ENCODE measurements around the gene GUCY2D.

The GUCY2D gene

GRCh38 chr17:7992924-7993323 lies 9.5 kb upstream of the GUCY2D start:
- DNase-seq: no peak

GRCh38 chr17:7993972-7994589 lies 8.3 kb upstream of the GUCY2D start:
- DNase-seq: no peak

- no peak for DNase-seq
These were observed 6.7 kb upstream of the GUCY2D start for GRCh38 chr17:7995724-7996123.

GRCh38 chr17:7997186-7997585 lies 5.2 kb upstream of the GUCY2D start:
- DNase-seq: peak in 1 of 2 experiments; percentile 58

GRCh38 chr17:8002721-8003593 lies 542 bp downstream of the GUCY2D start:
- no peak for DNase-seq

- DNase-seq: no peak
These were observed 1.3 kb downstream of the GUCY2D start for GRCh38 chr17:8003594-8004181.

- no peak for DNase-seq
These were observed 2.5 kb downstream of the GUCY2D start for GRCh38 chr17:8004899-8005298.

GRCh38 chr17:8005357-8005756 lies 2.9 kb downstream of the GUCY2D start:
- DNase-seq: no peak

GRCh38 chr17:8005967-8006730 lies 3.7 kb downstream of the GUCY2D start:
- peak in 1 of 2 experiments; percentile 16 for DNase-seq

GRCh38 chr17:8006836-8007680 lies 4.6 kb downstream of the GUCY2D start:
- DNase-seq: no peak

- no peak for DNase-seq
These were observed 5.4 kb downstream of the GUCY2D start for GRCh38 chr17:8007836-8008235.

- DNase-seq: no peak
These were observed 9.7 kb downstream of the GUCY2D start for GRCh38 chr17:8012045-8012580.

- no peak for DNase-seq
These were observed 10.7 kb downstream of the GUCY2D start for GRCh38 chr17:8012996-8013640.

GRCh38 chr17:8013731-8014557 lies 11.5 kb downstream of the GUCY2D start:
- no peak for DNase-seq

- DNase-seq: no peak
These were observed 12.1 kb downstream of the GUCY2D start for GRCh38 chr17:8014558-8014850.

- DNase-seq: no peak
These were observed 13.0 kb downstream of the GUCY2D start for GRCh38 chr17:8015236-8015956.

- DNase-seq: no peak
These were observed 13.7 kb downstream of the GUCY2D start for GRCh38 chr17:8015957-8016631.

- DNase-seq: no peak
These were observed 14.4 kb downstream of the GUCY2D start for GRCh38 chr17:8016632-8017424.

GRCh38 chr17:8018436-8018835 lies 16.0 kb downstream of the GUCY2D start:
- no peak for DNase-seq

Measured in SW 1271 (cell line).